ENCODE data around the gene GSX2.
"Not testable (repeated sequence)": the region's sequence is repeated elsewhere in the genome, so short reads cannot be mapped to it uniquely, and the experiment has no call there.

Gene GSX2

DNA sequence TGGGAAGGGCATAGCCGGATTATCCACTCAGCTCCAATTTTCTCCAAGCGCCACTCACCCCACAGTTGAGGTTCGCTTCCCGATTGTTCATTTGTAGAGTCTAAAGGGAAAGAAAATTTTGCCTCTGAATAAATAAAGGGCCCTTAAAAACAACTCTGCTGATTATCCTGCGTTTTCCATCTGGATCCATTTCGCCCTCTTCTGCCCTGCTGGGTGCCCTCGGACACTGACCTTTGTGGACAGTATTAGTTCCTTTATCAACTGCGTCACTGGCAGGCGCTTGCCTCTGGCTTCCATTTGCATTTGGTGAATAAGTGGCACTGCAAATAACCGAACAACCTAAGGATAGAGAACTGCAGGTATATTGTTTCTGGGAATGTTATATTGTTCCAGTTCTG lies 10.1 kb downstream of the GSX2 start:
- no peak for ATAC-seq

GRCh38 chr4:54113206-54113605 lies 13.2 kb downstream of the GSX2 start:
- not testable (repeated sequence) for ATAC-seq

More for the DNA sequence above, 10.1 kb downstream of the GSX2 start:
- no peak for TF ChIP-seq TCF4 (CRISPR knock-in tag; IDR thresholded peaks at IDR 0.05; ENCODE audit: borderline replicate concordance)
- TF ChIP-seq CSDC2 (CRISPR knock-in tag; IDR thresholded peaks at IDR 0.05), result no peak
- TF ChIP-seq, protein P1, sequence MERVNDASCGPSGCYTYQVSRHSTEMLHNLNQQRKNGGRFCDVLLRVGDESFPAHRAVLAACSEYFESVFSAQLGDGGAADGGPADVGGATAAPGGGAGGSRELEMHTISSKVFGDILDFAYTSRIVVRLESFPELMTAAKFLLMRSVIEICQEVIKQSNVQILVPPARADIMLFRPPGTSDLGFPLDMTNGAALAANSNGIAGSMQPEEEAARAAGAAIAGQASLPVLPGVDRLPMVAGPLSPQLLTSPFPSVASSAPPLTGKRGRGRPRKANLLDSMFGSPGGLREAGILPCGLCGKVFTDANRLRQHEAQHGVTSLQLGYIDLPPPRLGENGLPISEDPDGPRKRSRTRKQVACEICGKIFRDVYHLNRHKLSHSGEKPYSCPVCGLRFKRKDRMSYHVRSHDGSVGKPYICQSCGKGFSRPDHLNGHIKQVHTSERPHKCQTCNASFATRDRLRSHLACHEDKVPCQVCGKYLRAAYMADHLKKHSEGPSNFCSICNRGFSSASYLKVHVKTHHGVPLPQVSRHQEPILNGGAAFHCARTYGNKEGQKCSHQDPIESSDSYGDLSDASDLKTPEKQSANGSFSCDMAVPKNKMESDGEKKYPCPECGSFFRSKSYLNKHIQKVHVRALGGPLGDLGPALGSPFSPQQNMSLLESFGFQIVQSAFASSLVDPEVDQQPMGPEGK (CRISPR knock-in tag; IDR thresholded peaks at IDR 0.05; ENCODE audit: borderline replicate concordance), result no peak
- no peak for TF ChIP-seq RARB (CRISPR knock-in tag; IDR thresholded peaks at IDR 0.05)
- no peak for TF ChIP-seq ISL1 (CRISPR knock-in tag; IDR thresholded peaks at IDR 0.05)
- TF ChIP-seq SNAI2 (CRISPR knock-in tag; IDR thresholded peaks at IDR 0.05), result no peak
- no peak for TF ChIP-seq ARNTL (CRISPR knock-in tag; IDR thresholded peaks at IDR 0.05; ENCODE audit: borderline replicate concordance, low read depth)
- TF ChIP-seq ZC3H10 (CRISPR knock-in tag; IDR thresholded peaks at IDR 0.05), result no peak

- ATAC-seq, result not testable (repeated sequence)
Observed at GRCh38 chr4:54116246-54116645, 16.3 kb downstream of the GSX2 start.

DNA sequence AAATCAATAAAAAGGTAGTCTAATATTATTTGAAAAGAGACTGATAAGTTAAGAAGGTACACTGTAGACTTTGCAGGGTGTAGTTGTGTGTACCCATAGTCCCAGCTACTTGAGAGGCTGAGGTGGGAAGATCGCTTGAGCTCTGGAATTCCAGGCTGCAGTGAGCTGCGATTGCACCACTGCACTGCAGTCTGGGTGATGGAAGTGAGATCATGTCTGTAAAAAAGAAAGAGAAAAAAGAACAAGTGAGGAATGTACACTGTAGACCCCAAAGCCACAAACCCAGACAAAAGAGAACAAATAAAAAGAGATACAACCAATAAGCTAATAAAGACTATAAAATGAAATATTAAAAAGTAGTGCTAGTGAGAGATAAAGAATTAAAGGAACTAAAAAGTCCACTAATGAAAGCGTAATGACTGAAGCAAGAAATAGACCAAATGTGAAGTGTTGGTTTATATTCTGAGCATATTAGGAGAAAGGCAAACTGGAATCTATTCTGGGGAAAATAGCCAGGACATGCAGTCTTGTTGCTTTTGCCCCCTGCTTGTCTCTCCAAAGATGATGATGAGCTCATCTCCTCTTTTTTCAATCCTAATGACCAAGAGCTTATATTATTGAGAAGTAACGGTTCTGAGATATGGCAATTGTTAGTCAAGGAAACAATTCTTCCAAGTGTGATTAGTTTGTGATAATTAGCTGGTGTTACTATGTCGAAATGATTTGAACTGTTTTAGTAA lies 19.1 kb downstream of the GSX2 start:
- ATAC-seq, result no peak
- TF ChIP-seq CREB5 (CRISPR knock-in tag; IDR thresholded peaks at IDR 0.05; ENCODE audit: low read depth) (no peak), PPARA (CRISPR knock-in tag; IDR thresholded peaks at IDR 0.05; ENCODE audit: borderline replicate concordance) (no peak), SNAI2 (CRISPR knock-in tag; IDR thresholded peaks at IDR 0.05) (no peak), ZNF8 (CRISPR knock-in tag; IDR thresholded peaks at IDR 0.05) (no peak), ZFP3 (CRISPR knock-in tag; IDR thresholded peaks at IDR 0.05) (no peak), ARNTL (CRISPR knock-in tag; IDR thresholded peaks at IDR 0.05; ENCODE audit: borderline replicate concordance, low read depth) (no peak), TOX (CRISPR knock-in tag; IDR thresholded peaks at IDR 0.05; ENCODE audit: borderline replicate concordance) (no peak), ESRRG (CRISPR knock-in tag; IDR thresholded peaks at IDR 0.05) (no peak), GLIS3 (CRISPR knock-in tag; IDR thresholded peaks at IDR 0.05) (no peak), CSDC2 (CRISPR knock-in tag; IDR thresholded peaks at IDR 0.05) (no peak)
- TF ChIP-seq, protein P1 (CRISPR knock-in tag; IDR thresholded peaks at IDR 0.05; ENCODE audit: borderline replicate concordance), result no peak
- TF ChIP-seq, protein P2, sequence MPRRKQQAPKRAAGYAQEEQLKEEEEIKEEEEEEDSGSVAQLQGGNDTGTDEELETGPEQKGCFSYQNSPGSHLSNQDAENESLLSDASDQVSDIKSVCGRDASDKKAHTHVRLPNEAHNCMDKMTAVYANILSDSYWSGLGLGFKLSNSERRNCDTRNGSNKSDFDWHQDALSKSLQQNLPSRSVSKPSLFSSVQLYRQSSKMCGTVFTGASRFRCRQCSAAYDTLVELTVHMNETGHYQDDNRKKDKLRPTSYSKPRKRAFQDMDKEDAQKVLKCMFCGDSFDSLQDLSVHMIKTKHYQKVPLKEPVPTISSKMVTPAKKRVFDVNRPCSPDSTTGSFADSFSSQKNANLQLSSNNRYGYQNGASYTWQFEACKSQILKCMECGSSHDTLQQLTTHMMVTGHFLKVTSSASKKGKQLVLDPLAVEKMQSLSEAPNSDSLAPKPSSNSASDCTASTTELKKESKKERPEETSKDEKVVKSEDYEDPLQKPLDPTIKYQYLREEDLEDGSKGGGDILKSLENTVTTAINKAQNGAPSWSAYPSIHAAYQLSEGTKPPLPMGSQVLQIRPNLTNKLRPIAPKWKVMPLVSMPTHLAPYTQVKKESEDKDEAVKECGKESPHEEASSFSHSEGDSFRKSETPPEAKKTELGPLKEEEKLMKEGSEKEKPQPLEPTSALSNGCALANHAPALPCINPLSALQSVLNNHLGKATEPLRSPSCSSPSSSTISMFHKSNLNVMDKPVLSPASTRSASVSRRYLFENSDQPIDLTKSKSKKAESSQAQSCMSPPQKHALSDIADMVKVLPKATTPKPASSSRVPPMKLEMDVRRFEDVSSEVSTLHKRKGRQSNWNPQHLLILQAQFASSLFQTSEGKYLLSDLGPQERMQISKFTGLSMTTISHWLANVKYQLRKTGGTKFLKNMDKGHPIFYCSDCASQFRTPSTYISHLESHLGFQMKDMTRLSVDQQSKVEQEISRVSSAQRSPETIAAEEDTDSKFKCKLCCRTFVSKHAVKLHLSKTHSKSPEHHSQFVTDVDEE (CRISPR knock-in tag; IDR thresholded peaks at IDR 0.05), result no peak

GRCh38 chr4:54120518-54120917 lies 20.6 kb downstream of the GSX2 start:
- no peak for ATAC-seq
- TF ChIP-seq GLIS3 (CRISPR knock-in tag; IDR thresholded peaks at IDR 0.05) (no peak), ZC3H10 (CRISPR knock-in tag; IDR thresholded peaks at IDR 0.05) (no peak), ESRRG (CRISPR knock-in tag; IDR thresholded peaks at IDR 0.05) (no peak), PPARA (CRISPR knock-in tag; IDR thresholded peaks at IDR 0.05; ENCODE audit: borderline replicate concordance) (no peak), ZNF70 (CRISPR knock-in tag; IDR thresholded peaks at IDR 0.05) (no peak)
- TF ChIP-seq, protein P3, sequence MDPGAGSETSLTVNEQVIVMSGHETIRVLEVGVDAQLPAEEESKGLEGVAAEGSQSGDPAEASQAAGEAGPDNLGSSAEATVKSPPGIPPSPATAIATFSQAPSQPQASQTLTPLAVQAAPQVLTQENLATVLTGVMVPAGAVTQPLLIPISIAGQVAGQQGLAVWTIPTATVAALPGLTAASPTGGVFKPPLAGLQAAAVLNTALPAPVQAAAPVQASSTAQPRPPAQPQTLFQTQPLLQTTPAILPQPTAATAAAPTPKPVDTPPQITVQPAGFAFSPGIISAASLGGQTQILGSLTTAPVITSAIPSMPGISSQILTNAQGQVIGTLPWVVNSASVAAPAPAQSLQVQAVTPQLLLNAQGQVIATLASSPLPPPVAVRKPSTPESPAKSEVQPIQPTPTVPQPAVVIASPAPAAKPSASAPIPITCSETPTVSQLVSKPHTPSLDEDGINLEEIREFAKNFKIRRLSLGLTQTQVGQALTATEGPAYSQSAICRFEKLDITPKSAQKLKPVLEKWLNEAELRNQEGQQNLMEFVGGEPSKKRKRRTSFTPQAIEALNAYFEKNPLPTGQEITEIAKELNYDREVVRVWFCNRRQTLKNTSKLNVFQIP (CRISPR knock-in tag; IDR thresholded peaks at IDR 0.05; ENCODE audit: borderline replicate concordance, low read depth), result no peak
- TF ChIP-seq, protein P1 (CRISPR knock-in tag; IDR thresholded peaks at IDR 0.05; ENCODE audit: borderline replicate concordance), result no peak

Data from SK-N-SH treated with all-trans-retinoic acid at 6 μM for 48 hours (cell line).